Body of pancreas (tissue), 4 donors: ENCODE results near the gene STAG2.

Source experiments
- POLR2A ChIP-seq, 3 donors: fragments of 450-650 bp; IDR thresholded peaks; one replicate each; pipeline ENCODE4 v1.6.1; 2016; ENCODE audit warnings: antibody characterized with exemption in 3 of 3, mild to moderate bottlenecking in 2 of 3
- TF ChIP-seq, protein P1 (sequence below), 7 experiments: fragments of 450-650 bp in 4 of 7; fragments of 200-600 bp in 3 of 7; sonication (generic) in 3 of 7; IDR thresholded peaks; one replicate each; pipeline ENCODE4 v1.5.1; 2016 to 2019; ENCODE audit warnings: antibody characterized with exemption in 7 of 7

DNA sequence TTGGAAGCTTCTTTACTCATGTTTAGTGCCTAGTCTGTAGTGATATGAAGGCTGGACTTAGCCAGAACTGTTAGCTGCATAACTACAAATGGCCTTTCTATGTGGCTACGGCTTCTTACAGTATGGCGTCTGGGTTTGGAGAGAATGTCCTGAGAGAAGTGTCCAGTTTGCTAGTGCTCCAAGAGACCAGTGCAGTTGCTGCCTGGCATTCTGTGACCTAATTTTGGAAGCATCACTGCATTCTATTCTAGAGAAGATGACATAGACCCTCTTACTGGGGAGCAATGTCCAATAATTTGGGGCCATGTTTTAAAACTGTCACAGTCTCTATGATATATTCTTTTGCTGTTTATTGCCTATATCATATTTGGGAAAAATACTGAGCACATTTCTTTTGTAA lies 74.2 kb downstream of the STAG2 start:
- TF ChIP-seq, protein P1, sequence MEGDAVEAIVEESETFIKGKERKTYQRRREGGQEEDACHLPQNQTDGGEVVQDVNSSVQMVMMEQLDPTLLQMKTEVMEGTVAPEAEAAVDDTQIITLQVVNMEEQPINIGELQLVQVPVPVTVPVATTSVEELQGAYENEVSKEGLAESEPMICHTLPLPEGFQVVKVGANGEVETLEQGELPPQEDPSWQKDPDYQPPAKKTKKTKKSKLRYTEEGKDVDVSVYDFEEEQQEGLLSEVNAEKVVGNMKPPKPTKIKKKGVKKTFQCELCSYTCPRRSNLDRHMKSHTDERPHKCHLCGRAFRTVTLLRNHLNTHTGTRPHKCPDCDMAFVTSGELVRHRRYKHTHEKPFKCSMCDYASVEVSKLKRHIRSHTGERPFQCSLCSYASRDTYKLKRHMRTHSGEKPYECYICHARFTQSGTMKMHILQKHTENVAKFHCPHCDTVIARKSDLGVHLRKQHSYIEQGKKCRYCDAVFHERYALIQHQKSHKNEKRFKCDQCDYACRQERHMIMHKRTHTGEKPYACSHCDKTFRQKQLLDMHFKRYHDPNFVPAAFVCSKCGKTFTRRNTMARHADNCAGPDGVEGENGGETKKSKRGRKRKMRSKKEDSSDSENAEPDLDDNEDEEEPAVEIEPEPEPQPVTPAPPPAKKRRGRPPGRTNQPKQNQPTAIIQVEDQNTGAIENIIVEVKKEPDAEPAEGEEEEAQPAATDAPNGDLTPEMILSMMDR (IDR thresholded peaks at IDR 0.05): no peak
- no peak for TF ChIP-seq POLR2A (IDR thresholded peaks at IDR 0.05)
